Endothelial cell of umbilical vein (primary cell): Measurements from ENCODE around the gene ICA1L. TPM values are rescaled to one million over a fixed set of nuclear protein-coding genes. Genes with fewer than 3 reads are reported as not detected.

Source experiments
- BruUV-seq: library from RNA; stranded (reverse); fragments of 400-500 nt; replicated peaks from 2 replicates; lab custom pipeline; 2021; lab: Mats Ljungman, UMichigan
- CTCF ChIA-PET: fragments of 300-600, 350-600 bp; sonication (Branson Sonifier 250); formaldehyde crosslinking; loops from one replicate; lab custom pipeline; 2021; ENCODE audit warnings: antibody characterized with exemption, inconsistent platforms; lab: Charles Lee
- POLR2A ChIA-PET: fragments of 300-600, 350-600 bp; sonication (Branson Sonifier 250); formaldehyde crosslinking; loops from one replicate; lab custom pipeline; 2021; ENCODE audit warnings: antibody characterized with exemption, inconsistent platforms; lab: Charles Lee
- DNase-seq: peaks from one replicate; pipeline ENCODE4 v3.0.0-alpha.2; 2011; ENCODE audit warnings: low read depth, low spot score
- FAIRE-seq: peaks from 2 replicates; lab custom pipeline; 2011; peaks lifted over from hg19 to GRCh38; lab: Jason Lieb, UNC
- H2AFZ ChIP-seq: 2 replicates; pipeline ENCODE4 v1.6.0; 2012; ENCODE audit warnings: low read depth, low read length, control low read depth, inconsistent platforms
- H3K27ac ChIP-seq: 2 replicates; pipeline ENCODE4 v1.5.1; 2011; ENCODE audit warnings: low read depth, mild to moderate bottlenecking, control low read depth, low read length, moderate library complexity; ENCODE audit not compliant: insufficient read depth
- H3K27me3 ChIP-seq, 2 experiments: 2 replicates each; pipeline versions ENCODE4 v1.6.0 to v1.6.1; 2011; ENCODE audit warnings: low read length in 2 of 2, mixed read lengths in 1 of 2; ENCODE audit not compliant: control insufficient read depth in 2 of 2, insufficient read depth in 2 of 2
- H3K36me3 ChIP-seq, 2 experiments: 2 replicates in 1 of 2; 3 replicates in 1 of 2; pipeline ENCODE4 v1.5.1; 2011; ENCODE audit warnings: low read length in 2 of 2, mild to moderate bottlenecking in 1 of 2, moderate library complexity in 1 of 2; ENCODE audit not compliant: control insufficient read depth in 2 of 2, insufficient read depth in 2 of 2; ENCODE audit errors: extremely low read depth in 1 of 2
- H3K4me1 ChIP-seq: 3 replicates; pipeline ENCODE4 v1.5.1; 2011; ENCODE audit warnings: mild to moderate bottlenecking, low read length; ENCODE audit not compliant: control insufficient read depth, insufficient read depth; ENCODE audit errors: extremely low read depth
- H3K4me2 ChIP-seq: 2 replicates; pipeline ENCODE4 v1.6.1; 2011; ENCODE audit warnings: low read length, control low read depth, mixed read lengths; ENCODE audit not compliant: insufficient read depth
- H3K4me3 ChIP-seq, 3 experiments: fragments of 200-600 bp in 1 of 3; sonication (generic), shearing (Covaris generic) in 1 of 3; replicated peaks in 1 of 3; 2 replicates each; pipeline ENCODE4 v1.5.1; 2011 to 2016; ENCODE audit warnings: control low read depth in 3 of 3, low read length in 3 of 3, mild to moderate bottlenecking in 2 of 3, inconsistent platforms in 1 of 3, low read depth in 1 of 3, moderate library complexity in 1 of 3; ENCODE audit not compliant: insufficient read depth in 1 of 3
- H3K79me2 ChIP-seq: 2 replicates; pipeline ENCODE4 v1.6.0; 2012; ENCODE audit warnings: low read length, inconsistent platforms; ENCODE audit not compliant: control insufficient read depth, insufficient read depth
- H3K9ac ChIP-seq: replicated peaks from 2 replicates; pipeline ENCODE3; 2011; ENCODE audit warnings: low read length, control low read depth; ENCODE audit not compliant: insufficient read depth; ENCODE audit errors: extremely low read depth
- H3K9me1 ChIP-seq: replicated peaks from 3 replicates; pipeline ENCODE4 v1.6.0; 2011; ENCODE audit warnings: mild to moderate bottlenecking, low read length; ENCODE audit not compliant: control insufficient read depth, insufficient read depth; ENCODE audit errors: extremely low read depth
- H3K9me3 ChIP-seq: replicated peaks from 2 replicates; pipeline ENCODE4 v1.5.1; 2012; ENCODE audit warnings: low read length, inconsistent platforms; ENCODE audit not compliant: control insufficient read depth, insufficient read depth
- H4K20me1 ChIP-seq: replicated peaks from 2 replicates; pipeline ENCODE3; 2011; ENCODE audit warnings: mild to moderate bottlenecking, low read length; ENCODE audit not compliant: control insufficient read depth, insufficient read depth; ENCODE audit errors: extremely low read depth
- CTCF ChIP-seq, 2 donors: IDR thresholded peaks; 1 replicate in 1 of 2; 2 replicates in 1 of 2; pipeline ENCODE4 v1.5.1; 2011; ENCODE audit warnings: low read length in 2 of 2, mild to moderate bottlenecking in 2 of 2, moderate library complexity in 2 of 2, control low read depth in 1 of 2, inconsistent platforms in 1 of 2, low read depth in 1 of 2; ENCODE audit not compliant: insufficient read depth in 1 of 2; ENCODE audit errors: extremely low read depth in 1 of 2
- FOS ChIP-seq: IDR thresholded peaks from 2 replicates; pipeline ENCODE4 v1.6.1; 2011; ENCODE audit warnings: mild to moderate bottlenecking, low read length, moderate library complexity, borderline replicate concordance; ENCODE audit not compliant: insufficient read depth
- JUN ChIP-seq: IDR thresholded peaks from 2 replicates; pipeline ENCODE4 v1.6.1; 2011; ENCODE audit warnings: borderline replicate concordance, low read depth; ENCODE audit not compliant: insufficient read length, insufficient read depth
- dilution Hi-C: fragments of 300-500 bp; cut with MboI; formaldehyde crosslinking; loops from one replicate; pipeline ENCODE4 v1.15.0; 2019; ENCODE audit warnings: low sequenced_read_pairs; ENCODE audit not compliant: extremely low pct_ligation_motif_present
- intact Hi-C: fragments of 100-400 bp; cut with micrococcal nuclease; formaldehyde crosslinking; loops from one replicate; pipeline ENCODE4 v1.10.0; 2022
- polyA plus RNA-seq, 4 experiments: library from polyadenylated mRNA; depleted of rRNA in 3 of 4; stranded (reverse) in 3 of 4; unstranded in 1 of 4; fragments of >200 nt; gene quantifications; 2 replicates each; pipeline versions ENCODE4 v1.2.1 to v1.2.3, GENCODE V29; 2011 to 2012; ENCODE audit warnings: missing spikeins in 1 of 4
- total RNA-seq: library from RNA; stranded (reverse); gene quantifications from 2 replicates; pipeline ENCODE4 v1.2.3, GENCODE V29; 2021

ICA1L gene
- total and polyA plus RNA-seq, 2 donors (not counting 3 experiments of a cell fraction or from before 2014, with no cell fraction given): 1.6 to 3.7 TPM

GRCh38 chr2:202870431-202871299 is 901 bp downstream of the ICA1L start:
- Histone ChIP-seq H3K36me3 (no peaks in the 10 kb centered on the region), H3K9me1 (no peaks in the 10 kb centered on the region), H3K4me1 (peaks cover 6% of the 10 kb centered on the region), H3K4me3 (peak overlapping the region; percentile 56 to 68 (median 65)), H3K9ac (peak overlapping the region; percentile 53), H3K27ac (peak overlapping the region; percentile 2), H2AFZ (peak overlapping the region; percentile 85), H3K4me2 (peak overlapping the region; percentile 68), H4K20me1 (no peaks in the 10 kb centered on the region), H3K79me2 (no peaks in the 10 kb centered on the region), H3K27me3 (no peaks in the 10 kb centered on the region), H3K9me3 (no peaks in the 10 kb centered on the region)
- ChIA-PET POLR2A (interaction anchor here (1.0 kb wide), 1 partner anchor 235 kb away, joined by 3 read pairs; no protein-coding TSS in a partner anchor), CTCF (interaction anchor here (0.6 to 4.7 kb wide), 26 partner anchors 9 to 1039 kb away, joined by 3 to 97 read pairs (median 4); partner anchors contain the start of genes CARF, FAM117B and WDR12)
- DNase-seq (peak; percentile 81), FAIRE-seq (peak; percentile 81)
- intact Hi-C loops (loop anchor here (1.0 to 5.0 kb wide), 8 partner anchors 38 to 1037 kb away; partner anchors contain the start of genes FAM117B and NBEAL1), dilution Hi-C loops (no loop called here)
- TF ChIP-seq JUN (no peak), FOS (no peak), CTCF (IDR thresholded peaks at IDR 0.05; ENCODE audit: extremely low read depth in 1 of 2, insufficient read depth in 1 of 2, low read depth in 1 of 2, low read length in 2 of 2) (peak; percentile 58 to 63)
- TSS peak; percentile 20 for BruUV-seq
